Measurements from ENCODE around the gene FBXL4.
"Not testable (repeated sequence)": the region's sequence is repeated elsewhere in the genome, so short reads cannot be mapped to it uniquely, and the experiment has no call there.

Gene FBXL4

DNA sequence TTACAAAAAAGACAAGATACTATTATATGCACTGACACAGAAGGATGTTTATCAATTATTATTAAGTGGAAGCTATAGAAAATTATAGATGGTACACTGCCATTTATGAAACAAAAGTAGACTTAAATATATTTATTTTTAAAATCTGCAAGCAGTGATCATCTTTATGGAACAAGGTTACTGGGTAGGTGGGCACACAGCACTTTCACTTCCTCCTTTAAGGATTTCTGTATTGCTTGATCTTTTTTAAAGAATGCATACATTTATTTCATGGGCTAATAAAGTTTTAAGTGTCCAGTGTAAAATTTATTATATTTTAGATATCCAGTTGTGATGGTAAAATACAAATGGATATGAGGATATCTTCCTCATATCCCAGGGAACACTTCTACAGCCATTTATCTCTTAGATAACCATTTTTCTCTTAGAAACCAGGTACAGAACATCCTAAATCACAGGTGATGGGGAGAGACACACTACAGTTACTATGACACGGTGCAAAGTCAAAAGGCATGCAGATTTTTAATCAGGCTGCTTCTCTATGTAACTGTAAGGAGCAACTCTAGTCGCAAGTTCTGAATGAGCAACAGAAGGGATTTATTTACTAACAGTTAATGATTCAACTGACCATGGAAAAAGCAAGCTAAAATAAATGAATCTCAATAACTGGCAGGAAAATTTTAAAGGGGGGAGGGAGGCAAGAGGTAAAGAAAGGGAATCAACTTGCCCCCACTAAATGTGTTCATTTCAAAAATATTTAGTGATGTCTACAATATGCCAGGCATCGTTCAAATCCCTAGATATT, 2.2 kb downstream of the FBXL4 start:
- DNase-seq (ENCODE audit: low read depth), result no peak

DNA sequence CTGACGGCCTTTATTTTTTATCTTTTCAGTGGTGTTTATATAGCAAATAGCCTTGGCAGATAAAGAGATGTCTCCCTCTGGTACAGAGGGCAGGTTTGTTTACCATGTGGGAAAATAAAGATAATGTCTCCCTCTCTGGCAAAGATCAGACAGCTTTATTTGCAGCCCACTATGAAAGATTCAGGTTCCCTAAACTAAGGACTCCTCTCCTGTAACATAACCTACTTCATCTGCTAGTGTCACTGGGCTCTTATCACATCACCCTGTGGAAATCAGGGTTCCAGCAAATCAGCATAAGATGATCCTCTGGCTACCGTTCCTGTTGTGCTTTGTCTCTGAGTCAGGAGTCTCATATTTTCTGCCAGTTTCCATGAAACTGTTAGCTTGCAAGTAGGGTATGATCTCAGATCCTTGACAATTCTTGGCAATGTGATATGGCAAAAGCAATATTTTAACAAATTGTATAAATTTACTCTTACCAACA, 3.1 kb downstream of the FBXL4 start:
- DNase-seq (ENCODE audit: low read depth), result peak; percentile 89

DNA sequence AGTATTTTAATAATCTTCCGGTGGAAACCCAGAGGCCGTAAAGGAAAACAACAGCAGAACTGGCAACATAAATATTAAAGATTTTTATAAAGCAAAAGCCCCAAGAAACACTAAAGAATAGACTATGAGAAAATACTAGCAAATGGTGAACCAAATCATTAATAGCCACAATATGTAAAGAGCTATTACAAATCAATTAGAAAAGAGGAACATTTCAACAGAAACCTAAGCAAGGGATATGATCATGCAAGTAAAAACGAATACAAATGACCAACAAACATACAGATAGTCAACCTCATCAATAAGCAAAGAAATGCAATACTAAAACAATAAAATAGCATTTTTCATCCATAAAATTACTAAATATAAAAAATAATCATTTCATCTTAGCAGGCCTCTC, 3.6 kb downstream of the FBXL4 start:
- DNase-seq (ENCODE audit: low read depth), result no peak

DNA sequence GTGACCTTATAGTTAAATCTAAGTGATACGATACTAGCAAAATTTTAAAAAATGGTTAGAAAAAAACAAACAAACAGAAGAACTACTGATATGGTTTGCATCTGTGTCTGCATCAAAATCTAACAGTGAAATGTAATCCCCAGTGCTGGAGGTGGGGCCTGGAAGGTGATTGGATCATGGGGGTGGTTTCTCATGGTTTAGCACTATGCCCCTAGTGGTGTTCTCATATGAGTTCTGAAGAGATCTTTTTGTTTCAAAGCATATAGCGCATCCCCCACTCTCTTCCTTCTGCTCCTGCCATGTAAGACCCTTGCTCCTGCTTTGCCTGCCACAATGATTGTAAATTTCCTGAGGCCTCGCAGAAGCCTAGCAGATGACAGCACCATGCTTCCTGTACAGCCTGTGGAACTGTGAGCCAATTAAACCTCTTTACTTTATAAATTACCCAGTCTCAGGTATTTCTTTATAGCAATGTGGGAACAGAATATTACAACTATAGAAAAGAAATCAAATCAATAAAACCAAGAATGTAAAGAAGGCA, 5.4 kb downstream of the FBXL4 start:
- DNase-seq (ENCODE audit: low read depth), result no peak

DNA sequence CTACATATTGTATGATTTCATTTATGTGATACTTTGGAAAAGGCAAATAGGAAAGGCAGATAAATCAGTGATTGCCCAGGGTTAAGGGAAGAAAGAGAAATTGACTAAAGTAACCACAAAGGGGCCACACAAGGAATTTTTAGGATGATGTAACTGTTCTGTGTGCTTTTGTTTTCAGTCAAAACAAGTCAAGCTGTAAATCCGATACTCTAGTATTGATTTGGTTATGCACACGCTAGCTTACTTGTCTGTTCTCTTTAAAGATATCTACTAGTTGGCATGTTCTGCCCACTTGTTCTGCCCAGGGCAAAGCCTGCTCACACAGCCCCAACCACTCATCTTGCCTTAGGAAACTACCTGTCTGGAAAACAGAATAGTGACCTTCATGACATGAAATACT, 6.4 kb downstream of the FBXL4 start:
- DNase-seq (ENCODE audit: low read depth), result peak; percentile 34

DNA sequence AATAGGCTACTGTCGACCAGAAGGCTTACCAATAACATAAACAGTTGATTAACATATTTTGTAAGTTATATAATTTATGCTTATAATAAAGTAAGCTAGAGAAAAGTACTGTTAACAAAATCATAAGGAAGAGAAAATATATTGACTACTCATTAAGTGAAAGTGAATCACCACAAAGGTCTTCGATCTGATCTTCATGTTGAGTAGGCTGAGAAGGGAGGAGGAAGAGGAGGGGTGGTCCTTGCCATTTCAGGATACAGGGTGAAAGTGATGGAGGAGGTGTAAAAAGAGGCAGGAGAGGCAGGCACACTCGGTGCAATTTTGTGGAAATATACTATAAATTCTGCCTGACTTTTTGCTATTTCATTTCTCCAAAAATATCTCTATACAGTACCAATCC, 10.4 kb downstream of the FBXL4 start:
- no peak for DNase-seq (ENCODE audit: low read depth)

DNA sequence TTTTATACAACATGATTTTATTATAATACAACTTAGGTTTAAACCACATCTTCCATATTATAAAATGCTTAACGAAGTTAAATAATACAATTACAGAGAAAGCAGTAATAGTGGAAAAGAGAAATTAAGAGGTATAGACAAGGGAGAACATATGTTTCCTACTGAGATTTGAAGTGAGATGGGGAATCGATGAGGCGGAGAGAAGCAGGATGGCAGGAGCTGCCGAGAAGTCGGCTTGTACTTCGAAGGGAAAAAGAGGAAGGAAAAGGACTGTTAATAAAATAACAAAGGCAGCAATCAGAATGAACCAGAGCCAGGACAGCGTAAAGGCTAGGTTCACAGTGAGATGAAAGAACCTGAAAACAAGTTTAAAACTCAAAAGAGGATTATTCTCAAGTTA, 15.4 kb downstream of the FBXL4 start:
- no peak for DNase-seq (ENCODE audit: low read depth)

DNA sequence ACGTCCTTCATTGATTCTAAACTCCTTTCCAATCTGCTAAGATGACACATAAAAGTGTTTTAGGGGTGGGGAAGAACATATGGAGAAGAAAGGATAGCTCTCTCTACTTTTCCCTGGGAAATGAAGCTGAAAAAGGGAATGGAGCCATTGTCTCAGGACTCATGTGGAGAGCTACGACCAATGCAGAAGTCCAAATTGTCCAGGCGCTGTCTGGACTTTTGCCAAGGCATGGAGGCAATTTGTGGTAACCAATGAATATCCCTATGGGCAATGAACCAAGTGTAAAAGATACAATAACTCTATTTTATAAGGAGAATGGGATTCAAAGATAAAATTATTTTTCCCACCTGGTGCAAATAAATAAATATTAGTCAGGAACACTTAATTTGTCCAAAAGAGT, 16.1 kb downstream of the FBXL4 start:
- no peak for DNase-seq (ENCODE audit: low read depth)

DNA sequence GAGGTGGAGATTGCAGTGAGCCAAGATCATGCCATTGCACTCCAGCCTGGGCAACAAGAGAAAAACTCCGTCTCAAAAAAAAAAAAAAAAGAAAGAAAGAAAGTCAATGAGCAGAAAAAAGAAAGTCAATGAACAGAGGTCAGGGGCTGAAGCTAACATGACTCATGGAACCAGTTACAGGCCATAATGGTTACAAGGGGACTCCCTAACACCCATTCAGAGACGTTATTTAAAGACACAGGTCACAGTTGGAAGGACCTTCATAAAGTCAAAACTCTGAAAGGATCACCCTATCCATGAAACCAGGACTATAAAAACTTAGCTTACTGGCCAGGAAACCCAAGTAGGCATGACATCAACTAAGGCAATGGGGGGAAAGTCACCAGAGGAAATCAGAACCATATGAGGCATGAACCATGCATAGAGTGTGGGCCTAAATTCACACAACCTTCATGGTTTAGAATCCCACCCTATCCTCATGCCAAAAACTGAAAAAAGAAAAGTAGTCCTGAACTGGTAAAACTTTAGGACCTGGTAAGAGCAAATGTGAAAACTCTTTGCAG, 18.2 kb downstream of the FBXL4 start:
- DNase-seq (ENCODE audit: low read depth), result no peak

DNA sequence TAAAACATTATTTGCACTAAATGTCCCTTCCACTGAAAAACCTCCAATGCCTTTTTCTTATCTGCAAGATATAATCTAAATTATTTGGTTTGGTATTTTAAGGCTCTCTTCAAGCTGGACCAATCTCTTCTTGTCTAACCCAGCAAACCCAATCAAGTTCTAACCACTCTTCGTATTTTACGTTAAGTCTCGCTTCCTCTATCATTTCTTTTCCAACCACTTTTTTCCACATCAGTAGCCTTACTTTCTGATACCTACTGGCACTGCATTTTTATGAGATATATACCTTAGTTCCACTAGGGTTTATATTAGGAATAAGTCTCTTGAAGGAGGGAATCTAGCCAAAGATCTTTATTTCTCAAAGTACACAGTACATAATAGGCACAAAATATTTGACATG, 19.1 kb downstream of the FBXL4 start:
- DNase-seq (ENCODE audit: low read depth), result no peak

DNA sequence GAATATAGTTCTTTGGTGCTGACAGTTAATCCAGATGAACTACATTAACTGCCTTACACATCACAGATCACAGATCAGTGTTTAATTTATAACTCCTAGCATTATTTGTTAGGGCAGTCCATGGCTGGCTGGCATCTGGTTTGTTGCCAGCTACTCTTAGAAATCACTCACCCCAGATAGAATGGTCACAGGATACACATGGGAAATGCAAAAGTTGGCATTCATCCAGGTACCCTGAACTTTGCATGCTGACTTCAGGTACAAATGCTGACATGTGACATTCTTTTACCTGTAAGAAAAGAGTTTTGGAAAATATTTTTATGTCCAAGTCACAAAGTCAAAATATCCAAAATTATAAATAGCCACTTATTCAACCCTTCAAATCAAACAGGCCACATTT, 20.2 kb downstream of the FBXL4 start:
- no peak for DNase-seq (ENCODE audit: low read depth)

DNA sequence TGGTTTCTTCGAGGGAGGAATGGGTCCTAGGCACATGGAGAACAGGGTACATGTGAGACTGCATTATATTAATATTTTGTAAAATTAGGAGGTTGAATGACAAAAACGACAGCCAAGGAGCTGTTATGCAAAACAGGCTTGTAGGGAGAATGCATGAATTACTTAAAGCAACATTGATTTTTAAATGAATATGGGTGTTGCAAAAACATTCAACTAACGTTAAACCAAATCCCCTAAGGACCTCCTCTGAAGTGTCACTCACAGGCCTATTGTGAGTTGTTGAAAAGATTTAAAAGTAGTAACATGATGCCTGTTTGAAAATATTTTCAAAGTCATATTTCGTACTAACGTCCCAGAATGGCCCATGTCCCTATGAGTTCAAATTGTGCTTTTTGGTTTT, 21.9 kb downstream of the FBXL4 start:
- DNase-seq (ENCODE audit: low read depth), result no peak

DNA sequence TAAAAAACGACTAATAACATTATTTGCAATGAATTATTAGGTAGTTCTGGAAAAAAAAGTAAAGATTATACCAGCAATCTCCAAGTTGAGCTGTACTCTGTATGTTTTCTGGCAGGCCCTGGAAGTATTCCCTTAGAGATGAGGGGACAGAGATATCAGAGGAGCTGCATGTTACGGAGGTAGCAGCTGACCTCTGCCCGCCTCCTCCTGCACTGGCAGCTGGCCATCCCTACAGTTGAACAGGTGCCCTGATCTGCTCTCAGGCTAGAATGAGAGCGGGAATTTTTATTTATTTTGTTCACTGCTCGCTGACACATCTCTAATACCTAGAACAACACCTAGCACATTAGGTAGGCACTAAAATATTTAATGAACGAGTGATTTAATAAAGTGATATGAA, 23.1 kb downstream of the FBXL4 start:
- no peak for DNase-seq (ENCODE audit: low read depth)

DNA sequence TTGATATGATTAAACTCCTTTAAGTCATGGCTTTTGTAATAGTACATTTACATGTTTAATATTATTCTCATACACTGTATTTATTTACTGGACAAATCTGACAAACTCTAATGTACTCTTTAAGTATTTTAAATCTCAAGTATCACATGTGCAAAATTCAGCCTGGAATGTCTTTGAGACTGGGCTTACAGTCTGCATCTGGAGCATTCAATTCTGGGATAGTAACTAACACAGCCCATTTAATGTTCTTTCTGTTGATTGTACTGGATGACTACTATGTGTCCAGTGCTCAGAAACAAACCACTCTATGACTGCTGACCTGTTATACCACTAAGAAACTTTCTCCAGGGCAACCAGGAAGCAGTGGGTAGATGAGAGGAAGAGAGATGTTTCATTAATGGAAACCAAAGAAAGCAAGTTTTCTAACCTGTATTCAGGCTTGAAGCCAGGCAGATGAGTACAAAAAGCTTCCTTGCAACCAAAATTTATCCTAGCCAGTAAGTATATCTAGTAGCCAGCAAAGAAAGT, 26.8 kb downstream of the FBXL4 start:
- DNase-seq (ENCODE audit: low read depth), result peak; percentile 20

DNA sequence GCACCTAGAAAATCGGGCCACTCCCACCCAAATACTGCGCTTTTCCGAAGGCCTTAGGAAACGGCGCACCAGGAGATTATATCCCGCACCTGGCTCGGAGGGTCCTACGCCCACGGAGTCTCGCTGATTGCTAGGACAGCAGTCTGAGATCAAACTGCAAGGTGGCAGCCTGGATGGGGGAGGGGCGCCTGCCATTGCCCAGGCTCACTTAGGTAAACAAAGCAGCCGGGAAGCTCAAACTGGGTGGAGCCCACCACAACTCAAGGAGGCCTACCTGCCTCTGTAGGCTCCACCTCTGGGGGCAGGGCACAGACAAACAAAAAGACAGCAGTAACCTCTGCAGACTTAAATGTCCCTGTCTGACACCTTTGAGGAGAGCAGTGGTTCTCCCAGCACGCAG, 36.8 kb downstream of the FBXL4 start:
- DNase-seq (ENCODE audit: low read depth), result not testable (repeated sequence)

DNA sequence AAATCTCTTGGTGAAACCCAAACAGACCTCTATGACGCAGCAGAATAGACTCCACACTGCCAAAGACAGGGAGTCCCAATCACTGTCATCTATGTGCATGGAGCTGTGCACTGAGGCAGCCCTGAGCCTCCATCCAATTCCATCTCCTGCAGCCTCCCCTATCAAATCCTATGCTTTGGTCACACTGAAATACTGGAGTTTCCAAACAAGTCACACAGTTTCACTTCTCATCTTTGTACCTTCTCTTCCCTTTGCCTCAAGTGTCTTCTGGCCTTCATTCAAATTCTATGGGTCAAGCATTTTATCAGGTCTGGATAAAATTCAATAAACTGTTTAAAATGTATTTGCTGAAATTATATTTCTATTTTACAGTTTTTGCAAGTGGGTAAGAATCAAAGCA, 38.5 kb downstream of the FBXL4 start:
- DNase-seq (ENCODE audit: low read depth), result no peak

DNA sequence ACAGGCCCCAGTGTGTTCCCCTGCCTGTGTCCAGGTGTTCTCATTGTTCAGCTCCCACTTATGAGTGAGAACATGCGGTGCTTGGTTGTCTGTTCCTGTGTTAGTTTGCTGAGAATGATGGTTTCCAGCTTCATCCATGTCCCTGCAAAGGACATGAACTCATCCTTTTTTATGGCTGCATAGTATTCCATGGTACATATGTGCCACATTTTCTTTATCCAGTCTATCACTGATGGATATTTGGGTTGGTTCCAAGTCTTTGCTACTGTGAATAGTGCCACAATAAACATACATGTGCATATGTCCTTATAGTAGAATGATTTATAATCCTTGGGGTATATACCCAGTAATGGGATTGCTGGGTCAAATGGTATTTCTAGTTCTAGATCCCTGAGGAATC, 41.4 kb downstream of the FBXL4 start:
- not testable (repeated sequence) for DNase-seq (ENCODE audit: low read depth)

DNA sequence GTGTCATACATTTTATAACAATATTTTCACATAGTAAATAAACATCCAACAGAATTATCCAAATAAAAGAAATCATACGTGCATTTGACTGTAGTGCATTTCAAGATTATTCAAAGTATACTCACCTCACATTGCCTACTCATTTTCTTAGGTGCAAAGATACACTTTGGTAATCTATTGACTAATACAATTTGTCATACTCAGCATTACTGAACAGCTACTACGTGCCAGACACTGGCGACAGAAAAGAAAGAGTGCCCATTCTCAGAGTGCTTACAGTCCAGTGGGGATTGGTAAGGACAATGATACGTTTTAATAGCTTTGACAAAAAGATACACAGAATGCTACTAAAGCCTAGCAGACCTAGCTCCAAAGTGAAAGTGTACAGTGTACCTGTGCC, 42.0 kb downstream of the FBXL4 start:
- no peak for DNase-seq (ENCODE audit: low read depth)

DNA sequence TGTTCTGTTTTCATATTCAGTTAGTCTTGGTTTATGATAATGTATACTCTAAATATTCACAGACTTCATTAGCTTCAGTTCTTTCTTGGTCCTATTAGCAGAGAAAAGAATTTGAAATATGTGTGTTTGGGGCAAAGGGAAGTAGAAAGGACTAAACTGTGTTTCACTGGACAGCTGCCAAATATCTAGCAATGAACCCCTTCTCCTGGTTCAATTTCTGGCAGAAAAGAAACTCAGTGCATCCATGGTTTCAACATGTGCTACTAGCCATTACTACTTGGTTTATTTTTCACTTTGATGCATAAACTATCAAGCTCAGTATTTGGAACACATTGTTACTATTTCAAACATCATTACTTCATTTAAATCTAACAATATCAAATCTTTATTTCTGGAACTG, 43.6 kb downstream of the FBXL4 start:
- DNase-seq (ENCODE audit: low read depth), result peak; percentile 44

DNA sequence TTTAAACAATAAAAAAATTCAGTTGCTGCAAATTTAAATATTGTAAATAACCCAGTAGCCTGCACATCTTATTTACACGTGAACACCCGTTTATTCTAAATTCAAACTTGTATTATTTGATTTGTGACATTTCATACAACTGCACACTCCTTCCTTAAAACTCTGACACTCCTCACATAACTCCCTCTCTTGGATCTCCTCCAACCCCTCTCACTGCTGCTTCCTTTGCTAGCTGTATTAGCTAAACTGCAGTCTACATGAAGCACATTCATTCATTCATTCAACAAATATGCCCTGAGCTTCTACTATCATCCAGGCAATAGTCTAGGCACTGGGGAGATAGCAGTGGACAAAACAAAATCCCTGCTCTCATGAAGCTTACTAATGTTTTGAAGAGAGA, 47.0 kb downstream of the FBXL4 start:
- peak; percentile 14 for DNase-seq (ENCODE audit: low read depth)

DNA sequence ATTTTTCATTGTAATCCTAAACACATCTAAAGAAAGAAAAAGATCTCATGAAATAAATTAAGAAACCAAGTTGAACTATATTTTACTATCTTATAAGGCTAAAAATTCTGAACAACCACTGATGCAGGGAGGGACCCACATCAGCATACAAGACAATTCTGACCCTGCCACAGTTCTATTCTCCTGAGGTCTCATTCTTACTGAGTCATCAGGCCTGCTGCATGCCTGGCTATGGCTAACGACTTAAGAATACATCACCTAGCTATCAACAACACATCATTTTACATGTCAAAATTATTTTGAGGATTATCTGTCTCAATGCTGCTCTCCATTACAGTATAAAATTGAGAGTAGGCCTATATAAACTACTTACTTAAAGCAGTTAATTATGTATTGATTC, 52.9 kb downstream of the FBXL4 start:
- DNase-seq (ENCODE audit: low read depth), result peak; percentile 50

DNA sequence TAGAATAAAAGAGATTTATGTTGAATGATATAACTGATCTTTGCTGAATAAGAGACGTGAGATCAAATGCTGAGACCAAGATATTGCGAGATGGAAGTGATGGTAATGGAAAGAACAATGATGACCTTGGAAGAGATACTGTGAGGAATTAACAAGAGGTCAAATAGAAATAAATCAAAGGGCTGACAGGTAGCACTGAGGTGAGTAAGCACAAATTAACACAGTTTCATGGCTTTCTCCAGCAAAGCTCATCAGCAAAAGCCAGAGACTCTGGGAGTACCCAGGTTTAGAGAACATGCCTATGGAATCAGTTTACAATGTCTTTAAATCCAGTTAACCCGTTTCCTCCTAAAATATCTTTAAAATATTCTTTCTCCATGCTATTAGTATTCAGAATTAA, 60.1 kb downstream of the FBXL4 start:
- no peak for DNase-seq (ENCODE audit: low read depth)

DNA sequence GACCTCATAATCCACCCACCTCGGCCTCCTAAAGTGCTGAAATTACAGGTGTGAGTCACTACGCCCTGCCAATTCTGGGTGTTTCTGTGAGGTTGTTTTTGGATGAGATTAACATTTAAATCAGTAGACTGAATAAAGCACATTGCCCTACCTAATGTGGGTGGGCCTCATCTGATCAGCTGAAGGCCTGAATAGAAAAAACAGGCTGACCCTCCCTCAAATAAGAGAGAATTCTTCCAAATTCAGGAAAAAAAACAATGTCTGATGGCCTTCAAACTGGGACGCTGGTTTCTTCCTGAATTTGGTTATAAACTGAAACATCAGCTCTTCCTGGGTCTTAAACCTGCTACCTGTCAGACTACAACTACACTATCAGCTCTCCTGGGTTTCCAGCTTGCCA, 62.4 kb downstream of the FBXL4 start:
- no peak for DNase-seq (ENCODE audit: low read depth)

Measured in iris pigment epithelial cell (primary cell).